GM12874 (cell line): ENCODE measurements around the gene MPPED1.

ENCODE experiments used
- TF ChIP-seq, protein P1 (sequence below): IDR thresholded peaks from 2 replicates; pipeline ENCODE4 v1.5.1; 2011; ENCODE audit warnings: low read depth, mild to moderate bottlenecking, control low read depth, low read length, moderate library complexity; ENCODE audit not compliant: insufficient read depth

The MPPED1 gene

DNA sequence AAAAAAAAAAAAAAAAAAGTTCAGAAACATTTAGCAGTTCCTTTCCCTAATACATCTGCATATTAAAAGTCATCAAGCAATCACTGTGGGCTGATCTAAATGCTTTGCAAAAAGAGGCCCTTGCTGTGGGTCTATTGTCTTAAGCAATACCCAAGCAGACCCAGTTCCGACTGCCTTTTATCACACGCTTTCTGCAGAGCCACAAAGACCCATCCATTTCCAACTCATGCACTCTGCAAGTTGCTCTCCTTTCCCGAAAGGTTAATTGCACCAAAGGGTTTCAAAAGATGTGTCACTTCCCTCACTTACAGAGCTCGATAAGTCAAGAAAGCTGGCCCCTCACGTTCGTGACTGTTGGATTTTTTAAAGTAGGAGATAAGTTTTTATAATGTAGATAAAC, 138.9 kb downstream of the MPPED1 start:
- TF ChIP-seq, protein P1, sequence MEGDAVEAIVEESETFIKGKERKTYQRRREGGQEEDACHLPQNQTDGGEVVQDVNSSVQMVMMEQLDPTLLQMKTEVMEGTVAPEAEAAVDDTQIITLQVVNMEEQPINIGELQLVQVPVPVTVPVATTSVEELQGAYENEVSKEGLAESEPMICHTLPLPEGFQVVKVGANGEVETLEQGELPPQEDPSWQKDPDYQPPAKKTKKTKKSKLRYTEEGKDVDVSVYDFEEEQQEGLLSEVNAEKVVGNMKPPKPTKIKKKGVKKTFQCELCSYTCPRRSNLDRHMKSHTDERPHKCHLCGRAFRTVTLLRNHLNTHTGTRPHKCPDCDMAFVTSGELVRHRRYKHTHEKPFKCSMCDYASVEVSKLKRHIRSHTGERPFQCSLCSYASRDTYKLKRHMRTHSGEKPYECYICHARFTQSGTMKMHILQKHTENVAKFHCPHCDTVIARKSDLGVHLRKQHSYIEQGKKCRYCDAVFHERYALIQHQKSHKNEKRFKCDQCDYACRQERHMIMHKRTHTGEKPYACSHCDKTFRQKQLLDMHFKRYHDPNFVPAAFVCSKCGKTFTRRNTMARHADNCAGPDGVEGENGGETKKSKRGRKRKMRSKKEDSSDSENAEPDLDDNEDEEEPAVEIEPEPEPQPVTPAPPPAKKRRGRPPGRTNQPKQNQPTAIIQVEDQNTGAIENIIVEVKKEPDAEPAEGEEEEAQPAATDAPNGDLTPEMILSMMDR: no peak

DNA sequence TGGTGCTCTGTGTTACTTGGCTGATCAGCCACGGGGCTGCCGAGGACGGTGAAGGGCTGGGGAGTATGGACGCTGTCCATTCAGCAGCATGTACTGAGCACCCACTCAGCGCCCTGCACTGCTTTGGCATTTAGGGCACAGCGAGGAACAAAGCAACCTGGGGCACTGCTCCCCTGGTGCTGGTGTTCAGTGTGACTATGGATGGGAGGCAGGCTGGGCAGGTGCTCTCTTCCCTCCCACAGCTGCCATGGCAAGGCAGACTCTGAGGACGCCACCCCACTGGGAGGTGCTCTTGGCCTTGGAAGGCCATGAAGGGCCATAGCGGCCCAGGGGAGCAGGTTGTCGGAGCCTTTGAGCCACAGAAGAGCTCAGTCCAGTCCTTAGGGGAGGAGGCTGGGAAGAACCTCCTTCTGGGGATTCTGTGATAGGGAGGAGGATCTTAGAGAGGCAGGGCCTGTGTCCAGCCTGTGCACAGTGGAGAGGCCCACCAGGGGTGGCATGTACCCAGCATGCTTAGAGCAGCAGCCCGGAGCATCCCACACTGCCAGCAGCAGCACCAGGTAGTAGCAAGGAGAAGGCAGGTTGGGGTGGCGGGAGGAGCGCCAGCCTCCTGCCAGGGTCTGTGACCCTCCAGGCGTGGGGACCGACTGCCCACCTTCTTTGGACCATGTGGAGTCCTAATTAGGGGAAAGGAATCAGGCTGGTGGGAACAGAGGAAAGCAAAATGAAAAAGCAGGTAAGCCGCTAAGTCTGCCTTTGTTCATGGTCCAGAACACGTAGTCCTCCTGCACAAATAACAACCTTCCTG, 141.8 kb downstream of the MPPED1 start:
- TF ChIP-seq, protein P1: no peak

DNA sequence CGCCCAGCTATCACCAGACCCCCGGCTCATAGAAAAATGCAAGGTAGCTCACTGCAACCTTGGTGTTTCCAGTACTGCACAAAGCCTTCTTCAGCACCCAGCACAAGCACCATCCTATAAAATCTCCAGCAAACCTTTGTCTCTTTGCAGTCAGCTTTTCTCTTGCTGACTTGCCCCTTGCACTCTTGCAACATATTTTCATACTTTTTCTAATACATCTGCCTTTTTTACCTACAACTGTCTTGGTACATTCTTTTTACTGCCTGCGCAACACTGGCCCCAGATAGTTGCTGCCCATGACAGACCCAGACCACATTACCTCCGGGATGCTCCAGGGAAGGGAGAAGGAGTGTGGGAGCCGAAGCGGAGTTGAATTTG, 142.4 kb downstream of the MPPED1 start:
- TF ChIP-seq, protein P1: no peak

DNA sequence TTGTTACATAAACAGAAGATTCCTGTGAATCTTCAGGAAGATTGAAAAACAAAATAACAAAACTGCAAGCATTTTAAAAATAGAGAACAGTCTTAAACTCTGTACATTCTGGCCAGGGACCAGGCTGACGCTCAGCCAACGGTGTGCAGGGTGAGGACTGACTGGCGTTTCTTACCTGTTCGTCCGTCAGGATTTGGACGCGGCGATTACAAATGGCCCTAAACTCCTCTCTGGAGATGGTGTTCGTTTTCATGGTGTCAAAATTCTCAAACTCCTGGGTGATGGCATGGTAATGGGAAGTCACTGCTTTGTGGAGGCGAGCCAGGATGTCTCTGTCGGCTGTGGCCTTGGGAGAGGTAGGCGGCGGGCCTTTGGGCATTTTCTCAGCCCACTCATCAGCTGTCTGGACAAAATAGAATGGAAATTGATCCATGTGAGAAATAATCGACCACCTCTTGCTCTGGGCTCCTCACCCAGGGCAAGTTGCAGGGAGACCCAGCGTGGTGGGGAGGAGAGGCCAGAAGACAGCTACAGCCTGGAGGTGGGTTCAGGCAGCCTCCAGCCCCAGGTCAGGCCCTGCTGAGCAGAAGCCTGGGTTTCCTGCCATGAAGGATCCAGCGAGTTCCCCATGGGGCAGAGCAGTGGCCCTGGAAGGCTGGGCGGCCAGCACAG, 143.0 kb downstream of the MPPED1 start:
- TF ChIP-seq, protein P1: no peak

DNA sequence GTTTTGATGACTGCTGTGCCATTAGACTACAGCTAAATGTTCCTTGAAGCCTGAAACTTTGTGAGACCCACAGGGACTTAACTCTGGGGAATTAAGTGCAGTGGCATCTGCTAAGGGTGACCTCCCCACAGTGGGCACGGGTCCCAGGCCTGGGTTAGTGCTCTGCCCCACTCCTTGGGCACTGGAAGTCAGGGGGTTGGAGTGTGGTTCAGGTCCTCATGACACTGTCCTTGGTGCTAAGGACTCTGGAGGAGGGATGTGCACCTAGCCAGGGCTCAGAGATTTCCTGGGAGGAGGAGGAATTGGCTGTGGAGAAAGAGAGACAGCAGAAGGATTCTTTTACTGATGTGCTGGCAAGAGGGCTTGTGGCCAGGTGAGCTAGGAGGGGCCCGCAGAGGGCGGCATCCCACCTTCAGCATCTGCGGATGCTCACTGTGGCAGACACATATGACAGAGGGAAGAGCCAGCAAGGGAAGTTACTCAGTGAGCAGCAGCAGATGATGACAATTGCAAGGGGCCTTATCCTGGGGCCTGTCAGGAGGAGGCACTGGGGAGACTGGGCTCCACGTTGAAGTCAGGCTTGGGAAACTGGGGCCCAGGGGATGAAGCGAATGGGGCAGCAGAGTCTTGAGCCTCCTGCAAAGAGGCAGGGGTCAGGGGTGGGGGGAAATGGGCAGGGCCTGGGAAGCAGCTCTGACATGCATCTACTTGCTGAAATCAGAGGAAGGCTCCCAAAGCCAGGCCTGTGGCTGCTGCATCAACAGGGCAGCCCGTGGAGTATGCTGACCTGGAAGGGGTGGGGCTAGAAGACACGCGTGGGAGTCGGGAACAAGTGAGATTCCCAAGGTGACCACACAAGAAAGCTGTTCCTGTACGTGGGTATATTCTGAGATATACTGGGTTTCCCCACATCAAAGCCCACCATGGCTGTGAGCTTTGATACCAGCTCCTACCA, 144.0 kb downstream of the MPPED1 start:
- TF ChIP-seq, protein P1: no peak
